ENCODE data around the gene DEPDC1B.
A peak's percentile ranks its signal among the peaks of the same experiment; 100 is the strongest.

Gene DEPDC1B

GRCh38 chr5:60634051-60634450, 65.9 kb downstream of the DEPDC1B start:
- no peak for TF ChIP-seq TCF4 (CRISPR knock-in tag; IDR thresholded peaks at IDR 0.05; ENCODE audit: borderline replicate concordance)
- TF ChIP-seq PATZ1 (CRISPR knock-in tag; IDR thresholded peaks at IDR 0.05; ENCODE audit: borderline replicate concordance), result no peak
- no peak for TF ChIP-seq ZNF565 (CRISPR knock-in tag; conservative IDR thresholded peaks at IDR 0.05; ENCODE audit: low read depth)
- TF ChIP-seq SNAI2 (CRISPR knock-in tag; IDR thresholded peaks at IDR 0.05), result no peak
- TF ChIP-seq ESRRG (CRISPR knock-in tag; IDR thresholded peaks at IDR 0.05), result no peak
- no peak for TF ChIP-seq RARB (CRISPR knock-in tag; IDR thresholded peaks at IDR 0.05)
- TF ChIP-seq, protein P1, sequence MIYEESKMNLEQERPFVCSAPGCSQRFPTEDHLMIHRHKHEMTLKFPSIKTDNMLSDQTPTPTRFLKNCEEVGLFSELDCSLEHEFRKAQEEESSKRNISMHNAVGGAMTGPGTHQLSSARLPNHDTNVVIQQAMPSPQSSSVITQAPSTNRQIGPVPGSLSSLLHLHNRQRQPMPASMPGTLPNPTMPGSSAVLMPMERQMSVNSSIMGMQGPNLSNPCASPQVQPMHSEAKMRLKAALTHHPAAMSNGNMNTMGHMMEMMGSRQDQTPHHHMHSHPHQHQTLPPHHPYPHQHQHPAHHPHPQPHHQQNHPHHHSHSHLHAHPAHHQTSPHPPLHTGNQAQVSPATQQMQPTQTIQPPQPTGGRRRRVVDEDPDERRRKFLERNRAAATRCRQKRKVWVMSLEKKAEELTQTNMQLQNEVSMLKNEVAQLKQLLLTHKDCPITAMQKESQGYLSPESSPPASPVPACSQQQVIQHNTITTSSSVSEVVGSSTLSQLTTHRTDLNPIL (CRISPR knock-in tag; IDR thresholded peaks at IDR 0.05; ENCODE audit: low read depth), result no peak
- no peak for TF ChIP-seq ZFP30 (CRISPR knock-in tag; IDR thresholded peaks at IDR 0.05)
- no peak for TF ChIP-seq OSR1 (CRISPR knock-in tag; IDR thresholded peaks at IDR 0.05)
- TF ChIP-seq, protein P2, sequence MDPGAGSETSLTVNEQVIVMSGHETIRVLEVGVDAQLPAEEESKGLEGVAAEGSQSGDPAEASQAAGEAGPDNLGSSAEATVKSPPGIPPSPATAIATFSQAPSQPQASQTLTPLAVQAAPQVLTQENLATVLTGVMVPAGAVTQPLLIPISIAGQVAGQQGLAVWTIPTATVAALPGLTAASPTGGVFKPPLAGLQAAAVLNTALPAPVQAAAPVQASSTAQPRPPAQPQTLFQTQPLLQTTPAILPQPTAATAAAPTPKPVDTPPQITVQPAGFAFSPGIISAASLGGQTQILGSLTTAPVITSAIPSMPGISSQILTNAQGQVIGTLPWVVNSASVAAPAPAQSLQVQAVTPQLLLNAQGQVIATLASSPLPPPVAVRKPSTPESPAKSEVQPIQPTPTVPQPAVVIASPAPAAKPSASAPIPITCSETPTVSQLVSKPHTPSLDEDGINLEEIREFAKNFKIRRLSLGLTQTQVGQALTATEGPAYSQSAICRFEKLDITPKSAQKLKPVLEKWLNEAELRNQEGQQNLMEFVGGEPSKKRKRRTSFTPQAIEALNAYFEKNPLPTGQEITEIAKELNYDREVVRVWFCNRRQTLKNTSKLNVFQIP (CRISPR knock-in tag; IDR thresholded peaks at IDR 0.05; ENCODE audit: borderline replicate concordance, low read depth), result no peak
- TF ChIP-seq ZFP3 (CRISPR knock-in tag; IDR thresholded peaks at IDR 0.05), result no peak
- TF ChIP-seq PPARA (CRISPR knock-in tag; IDR thresholded peaks at IDR 0.05; ENCODE audit: borderline replicate concordance), result no peak
- TF ChIP-seq ZC3H10 (CRISPR knock-in tag; IDR thresholded peaks at IDR 0.05), result no peak
- no peak for TF ChIP-seq ISL1 (CRISPR knock-in tag; IDR thresholded peaks at IDR 0.05)
- no peak for TF ChIP-seq TOX (CRISPR knock-in tag; IDR thresholded peaks at IDR 0.05; ENCODE audit: borderline replicate concordance)
- TF ChIP-seq GLIS3 (CRISPR knock-in tag; IDR thresholded peaks at IDR 0.05), result no peak
- TF ChIP-seq ZNF70 (CRISPR knock-in tag; IDR thresholded peaks at IDR 0.05), result no peak
- TF ChIP-seq BACH2 (CRISPR knock-in tag; IDR thresholded peaks at IDR 0.05; ENCODE audit: borderline replicate concordance), result no peak
- TF ChIP-seq, protein P3, sequence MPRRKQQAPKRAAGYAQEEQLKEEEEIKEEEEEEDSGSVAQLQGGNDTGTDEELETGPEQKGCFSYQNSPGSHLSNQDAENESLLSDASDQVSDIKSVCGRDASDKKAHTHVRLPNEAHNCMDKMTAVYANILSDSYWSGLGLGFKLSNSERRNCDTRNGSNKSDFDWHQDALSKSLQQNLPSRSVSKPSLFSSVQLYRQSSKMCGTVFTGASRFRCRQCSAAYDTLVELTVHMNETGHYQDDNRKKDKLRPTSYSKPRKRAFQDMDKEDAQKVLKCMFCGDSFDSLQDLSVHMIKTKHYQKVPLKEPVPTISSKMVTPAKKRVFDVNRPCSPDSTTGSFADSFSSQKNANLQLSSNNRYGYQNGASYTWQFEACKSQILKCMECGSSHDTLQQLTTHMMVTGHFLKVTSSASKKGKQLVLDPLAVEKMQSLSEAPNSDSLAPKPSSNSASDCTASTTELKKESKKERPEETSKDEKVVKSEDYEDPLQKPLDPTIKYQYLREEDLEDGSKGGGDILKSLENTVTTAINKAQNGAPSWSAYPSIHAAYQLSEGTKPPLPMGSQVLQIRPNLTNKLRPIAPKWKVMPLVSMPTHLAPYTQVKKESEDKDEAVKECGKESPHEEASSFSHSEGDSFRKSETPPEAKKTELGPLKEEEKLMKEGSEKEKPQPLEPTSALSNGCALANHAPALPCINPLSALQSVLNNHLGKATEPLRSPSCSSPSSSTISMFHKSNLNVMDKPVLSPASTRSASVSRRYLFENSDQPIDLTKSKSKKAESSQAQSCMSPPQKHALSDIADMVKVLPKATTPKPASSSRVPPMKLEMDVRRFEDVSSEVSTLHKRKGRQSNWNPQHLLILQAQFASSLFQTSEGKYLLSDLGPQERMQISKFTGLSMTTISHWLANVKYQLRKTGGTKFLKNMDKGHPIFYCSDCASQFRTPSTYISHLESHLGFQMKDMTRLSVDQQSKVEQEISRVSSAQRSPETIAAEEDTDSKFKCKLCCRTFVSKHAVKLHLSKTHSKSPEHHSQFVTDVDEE (CRISPR knock-in tag; IDR thresholded peaks at IDR 0.05), result no peak
- TF ChIP-seq CSRNP3 (CRISPR knock-in tag; IDR thresholded peaks at IDR 0.05), result no peak
- no peak for ATAC-seq

- TF ChIP-seq TCF4 (CRISPR knock-in tag; IDR thresholded peaks at IDR 0.05; ENCODE audit: borderline replicate concordance) (no peak), BACH2 (CRISPR knock-in tag; IDR thresholded peaks at IDR 0.05; ENCODE audit: borderline replicate concordance) (no peak), RARB (CRISPR knock-in tag; IDR thresholded peaks at IDR 0.05) (no peak), PATZ1 (CRISPR knock-in tag; IDR thresholded peaks at IDR 0.05; ENCODE audit: borderline replicate concordance) (no peak), ZNF565 (CRISPR knock-in tag; conservative IDR thresholded peaks at IDR 0.05; ENCODE audit: low read depth) (no peak), ESRRG (CRISPR knock-in tag; IDR thresholded peaks at IDR 0.05) (no peak), PPARA (CRISPR knock-in tag; IDR thresholded peaks at IDR 0.05; ENCODE audit: borderline replicate concordance) (no peak), CSDC2 (CRISPR knock-in tag; IDR thresholded peaks at IDR 0.05) (no peak), ISL1 (CRISPR knock-in tag; IDR thresholded peaks at IDR 0.05) (no peak), ZNF70 (CRISPR knock-in tag; IDR thresholded peaks at IDR 0.05) (no peak), ARNTL (CRISPR knock-in tag; IDR thresholded peaks at IDR 0.05; ENCODE audit: borderline replicate concordance, low read depth) (no peak), GLIS3 (CRISPR knock-in tag; IDR thresholded peaks at IDR 0.05) (no peak), OSR1 (CRISPR knock-in tag; IDR thresholded peaks at IDR 0.05) (no peak), ZC3H10 (CRISPR knock-in tag; IDR thresholded peaks at IDR 0.05) (no peak), TOX (CRISPR knock-in tag; IDR thresholded peaks at IDR 0.05; ENCODE audit: borderline replicate concordance) (no peak), ZNF8 (CRISPR knock-in tag; IDR thresholded peaks at IDR 0.05) (no peak), SNAI2 (CRISPR knock-in tag; IDR thresholded peaks at IDR 0.05) (no peak)
- TF ChIP-seq, protein P2 (CRISPR knock-in tag; IDR thresholded peaks at IDR 0.05; ENCODE audit: borderline replicate concordance, low read depth), result no peak
These were observed 66.6 kb downstream of the DEPDC1B start for GRCh38 chr5:60633341-60633740.

More at GRCh38 chr5:60633341-60633740, 66.6 kb downstream of the DEPDC1B start:
- peak; percentile 84 for ATAC-seq

Measured in SK-N-SH treated with all-trans-retinoic acid at 6 μM for 48 hours (cell line).